Posterior cingulate gyrus (tissue), 11 donors: ENCODE measurements around the gene HEATR1.
A peak's percentile ranks its signal among the peaks of the same experiment; 100 is the strongest.
"Not testable (repeated sequence)": the region's sequence is repeated elsewhere in the genome, so short reads cannot be mapped to it uniquely, and the experiment has no call there.

Source experiments
- DNase-seq, 10 donors: peaks; one replicate each; pipeline versions ENCODE4 v3.0.0 to v3.0.0-alpha.2; 2020 to 2021; ENCODE audit warnings: mixed read lengths in 3 of 10
- intact Hi-C: fragments of 100-400 bp; cut with DNase I; formaldehyde crosslinking; loops from one replicate; pipeline ENCODE4 v1.15.1; 2023

The HEATR1 gene

GRCh38 chr1:236590553-236591150, 13.7 kb downstream of the HEATR1 start:
- DNase-seq, result no peak
- intact Hi-C loops, result no loop called here

DNA sequence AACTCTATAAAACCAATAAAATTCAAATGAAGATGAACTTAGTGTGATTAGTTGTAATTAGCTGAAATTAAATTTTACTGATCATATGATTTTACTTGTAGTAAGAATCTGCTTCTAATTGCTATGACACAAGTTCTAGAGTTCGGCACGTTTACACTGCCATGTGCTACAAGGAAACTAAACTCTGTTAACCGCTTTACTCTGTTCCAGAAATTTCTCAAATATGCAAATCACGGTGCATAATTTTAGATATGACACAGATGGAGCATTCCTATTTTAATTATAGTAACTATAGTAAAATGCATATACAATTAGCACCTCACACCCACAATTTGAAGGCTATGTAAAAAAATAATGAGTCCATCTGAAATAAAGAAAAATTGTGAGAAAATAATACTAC, 14.8 kb downstream of the HEATR1 start:
- intact Hi-C loops, result no loop called here
- no peak for DNase-seq

GRCh38 chr1:236581528-236581927, 22.8 kb downstream of the HEATR1 start:
- DNase-seq, result no peak
- intact Hi-C loops, result no loop called here

DNA sequence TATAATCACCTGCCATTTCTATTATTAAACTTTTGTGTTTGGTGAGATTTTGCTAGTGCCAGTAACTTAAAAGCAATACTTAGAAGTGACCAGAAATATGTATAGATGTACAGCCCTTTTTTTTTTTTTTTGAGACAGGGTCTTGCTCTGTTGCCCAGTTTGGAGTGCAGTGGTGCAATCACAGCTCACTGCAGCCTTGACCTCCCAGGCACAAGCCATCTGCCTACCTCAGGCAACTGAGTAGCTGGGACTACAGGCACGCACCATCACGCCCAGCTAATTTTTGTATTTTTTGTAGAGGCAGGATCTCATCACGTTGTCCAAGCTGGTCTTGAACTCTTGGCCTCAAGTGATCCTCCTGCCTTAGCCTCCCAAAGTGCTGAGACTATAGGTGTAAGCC, 23.9 kb downstream of the HEATR1 start:
- intact Hi-C loops, DNase-seq: not testable (repeated sequence)

DNA sequence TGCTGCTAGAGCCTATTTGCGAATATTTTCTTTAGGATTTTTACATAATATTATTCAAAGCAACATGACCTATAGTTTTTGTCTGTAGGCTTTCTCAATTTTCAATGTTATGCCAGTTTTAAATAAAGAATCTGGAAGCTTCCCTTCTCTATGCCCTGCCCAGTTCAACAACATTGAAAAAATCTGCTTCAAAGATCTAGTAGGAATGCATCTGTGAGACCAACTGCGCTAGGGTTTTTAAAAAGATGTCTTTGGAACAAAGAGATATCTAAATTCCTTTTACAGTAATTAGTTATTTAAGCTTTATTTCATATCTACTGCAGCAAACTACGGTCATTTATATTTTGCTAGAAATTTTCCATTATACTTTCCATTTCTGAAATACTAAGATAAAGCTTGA, 25.7 kb downstream of the HEATR1 start:
- intact Hi-C loops, result no loop called here
- DNase-seq, result no peak

- DNase-seq, intact Hi-C loops: not testable (repeated sequence)
Measured at GRCh38 chr1:236577041-236577440, 27.3 kb downstream of the HEATR1 start.

GRCh38 chr1:236576004-236576403, 28.3 kb downstream of the HEATR1 start:
- intact Hi-C loops, result no loop called here
- DNase-seq, result no peak

DNA sequence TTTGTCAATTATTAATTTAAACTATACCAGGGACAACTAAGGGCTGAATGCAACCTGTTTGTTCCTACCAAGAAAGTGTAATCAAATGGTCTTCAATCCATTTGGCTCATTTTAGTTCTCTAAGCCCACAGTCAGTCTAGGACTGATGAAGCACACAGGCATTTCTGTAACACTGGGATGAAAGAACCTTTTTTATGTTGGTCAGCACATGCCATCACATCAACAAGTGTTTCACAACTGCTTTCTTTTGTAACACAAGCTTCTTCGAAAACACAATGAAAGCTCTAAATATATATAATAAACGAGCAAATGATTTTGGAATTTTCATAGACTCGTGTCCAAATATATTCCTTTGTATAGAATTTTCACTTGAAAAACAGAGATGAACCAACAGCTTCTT, 28.8 kb downstream of the HEATR1 start:
- intact Hi-C loops, result no loop called here
- DNase-seq, result no peak

- no peak for DNase-seq
- intact Hi-C loops, result no loop called here
Measured at GRCh38 chr1:236568285-236568894, 35.9 kb downstream of the HEATR1 start.

DNA sequence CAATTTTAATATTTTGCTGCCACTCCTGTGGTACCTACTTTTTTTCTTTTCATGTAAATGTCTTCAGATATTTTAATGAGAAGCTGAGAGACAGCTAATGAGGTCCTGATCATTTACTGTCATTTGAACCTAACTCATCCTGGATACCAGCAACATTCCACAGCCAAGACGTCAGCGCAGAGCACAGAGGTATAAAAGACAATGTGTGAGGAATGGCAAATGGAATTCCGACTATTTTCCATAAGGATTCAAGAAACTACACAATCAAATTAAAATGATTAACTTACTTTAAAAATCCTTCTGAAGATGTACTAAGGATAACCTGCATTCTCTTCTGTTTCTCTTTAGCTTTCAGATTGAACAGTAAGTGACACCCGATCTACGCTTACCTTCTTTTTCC, 38.8 kb downstream of the HEATR1 start:
- intact Hi-C loops, result no loop called here
- DNase-seq, result no peak

DNA sequence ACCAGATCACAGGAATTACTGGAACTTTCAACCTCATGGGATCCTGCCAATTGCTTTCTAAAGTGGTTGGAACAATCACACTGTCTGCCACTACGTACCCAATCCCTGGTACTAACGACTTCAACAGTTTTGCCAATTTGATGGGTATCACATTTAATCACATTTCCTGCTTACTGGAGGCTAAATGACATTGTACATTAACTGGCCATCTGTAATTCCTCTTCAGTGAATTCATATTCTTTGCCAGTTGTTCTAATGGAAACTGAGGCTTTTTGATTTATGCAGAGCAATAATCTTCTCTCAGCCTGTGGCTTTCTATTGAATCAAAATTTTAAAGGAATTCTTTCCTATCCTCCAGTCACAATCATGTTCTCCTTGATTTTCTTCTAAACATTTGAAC, 42.3 kb downstream of the HEATR1 start:
- no peak for DNase-seq

GRCh38 chr1:236560213-236560771, 44.0 kb downstream of the HEATR1 start:
- intact Hi-C loops, result no loop called here
- no peak for DNase-seq

More for the DNA sequence above, 42.3 kb downstream of the HEATR1 start:
- intact Hi-C loops, result no loop called here

- no peak for DNase-seq
- intact Hi-C loops, result no loop called here
Measured at GRCh38 chr1:236558846-236559245, 45.5 kb downstream of the HEATR1 start.

DNA sequence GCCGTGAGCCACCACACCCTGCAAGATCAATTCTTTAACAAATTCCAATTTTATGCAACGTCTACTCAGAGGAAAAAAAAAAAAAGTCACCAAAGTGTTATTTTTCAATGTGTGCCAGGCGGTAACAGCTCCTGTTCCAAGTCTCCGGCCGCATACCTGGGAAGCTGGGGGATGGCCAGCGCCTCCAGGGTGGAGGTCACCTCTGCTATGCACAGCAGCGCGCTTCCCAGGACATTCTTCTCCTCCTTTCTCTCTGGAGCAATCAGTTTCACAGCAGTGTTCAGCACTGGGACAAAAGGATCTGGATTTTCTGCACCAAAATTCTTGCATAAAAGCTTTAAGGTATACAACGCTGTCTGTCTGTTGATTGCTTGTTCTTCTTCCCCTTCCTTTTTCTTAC, 46.2 kb downstream of the HEATR1 start:
- intact Hi-C loops, result no loop called here
- peak in 1 of 10 donors; percentile 57 for DNase-seq

DNA sequence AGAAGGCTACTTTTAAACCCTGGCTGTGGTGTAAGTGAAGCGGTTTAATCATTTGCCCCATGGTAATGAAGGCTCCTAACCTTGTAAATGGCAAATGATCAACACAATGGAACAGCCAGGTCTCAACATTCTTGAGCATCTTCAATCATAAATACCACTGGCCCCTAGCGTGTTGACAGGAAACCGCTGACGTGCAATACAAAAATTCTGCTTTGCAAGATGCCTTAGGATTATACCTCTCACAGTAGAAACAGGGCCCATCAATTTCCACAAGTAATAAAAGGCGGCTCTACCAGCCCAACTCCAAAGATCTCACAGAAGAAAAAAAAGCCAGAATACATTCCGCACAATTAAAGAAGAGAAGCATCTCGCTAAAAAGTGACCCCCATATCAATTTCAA, 47.7 kb downstream of the HEATR1 start:
- intact Hi-C loops, result no loop called here
- DNase-seq, result no peak

GRCh38 chr1:236553370-236553769, 50.9 kb downstream of the HEATR1 start:
- intact Hi-C loops, result no loop called here

GRCh38 chr1:236552901-236553300, 51.4 kb downstream of the HEATR1 start:
- intact Hi-C loops, result no loop called here
- DNase-seq, result no peak

More at GRCh38 chr1:236553370-236553769, 50.9 kb downstream of the HEATR1 start:
- no peak for DNase-seq

DNA sequence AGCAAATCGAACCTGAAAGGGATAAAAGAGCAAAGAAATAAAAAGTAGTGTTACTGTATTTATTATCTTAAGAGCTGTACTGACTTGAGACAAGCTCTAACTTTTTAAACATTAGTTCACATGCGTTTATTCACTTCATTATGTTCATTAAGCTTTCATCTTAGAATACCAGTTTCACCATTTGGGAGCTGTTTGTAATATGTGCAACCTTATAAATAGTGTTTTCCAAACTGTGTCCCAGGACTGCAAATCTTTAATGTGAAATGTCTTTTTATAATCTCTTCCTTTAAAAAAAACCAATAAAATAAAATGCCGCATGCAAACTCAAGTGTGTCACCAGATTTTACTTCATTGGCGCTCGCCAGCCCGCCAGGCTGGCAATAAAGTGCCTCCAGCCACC, 52.2 kb downstream of the HEATR1 start:
- intact Hi-C loops, result no loop called here
- DNase-seq, result peak in 1 of 10 donors; percentile 83

- intact Hi-C loops, result no loop called here
- DNase-seq, result no peak
Measured at GRCh38 chr1:236550961-236551851, 53.1 kb downstream of the HEATR1 start.

DNA sequence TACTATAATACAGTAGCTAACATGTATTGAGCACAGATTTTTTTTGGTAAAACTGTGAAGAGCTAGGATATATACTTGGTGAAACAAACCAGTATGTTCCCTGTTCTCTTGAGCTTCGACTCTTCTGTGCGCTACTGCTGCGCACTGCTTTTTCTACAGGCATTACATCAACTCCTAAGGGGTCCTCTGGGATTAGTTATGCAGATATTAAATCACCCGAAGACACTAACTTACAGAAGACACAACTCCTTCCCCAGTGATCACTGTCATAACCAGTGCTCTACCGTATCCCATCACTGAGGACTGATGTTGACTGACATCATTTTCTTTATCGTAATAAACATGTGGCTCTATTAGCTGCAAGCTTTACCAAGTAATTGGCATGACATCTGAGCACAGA, 55.9 kb downstream of the HEATR1 start:
- intact Hi-C loops, result no loop called here
- DNase-seq, result no peak

DNA sequence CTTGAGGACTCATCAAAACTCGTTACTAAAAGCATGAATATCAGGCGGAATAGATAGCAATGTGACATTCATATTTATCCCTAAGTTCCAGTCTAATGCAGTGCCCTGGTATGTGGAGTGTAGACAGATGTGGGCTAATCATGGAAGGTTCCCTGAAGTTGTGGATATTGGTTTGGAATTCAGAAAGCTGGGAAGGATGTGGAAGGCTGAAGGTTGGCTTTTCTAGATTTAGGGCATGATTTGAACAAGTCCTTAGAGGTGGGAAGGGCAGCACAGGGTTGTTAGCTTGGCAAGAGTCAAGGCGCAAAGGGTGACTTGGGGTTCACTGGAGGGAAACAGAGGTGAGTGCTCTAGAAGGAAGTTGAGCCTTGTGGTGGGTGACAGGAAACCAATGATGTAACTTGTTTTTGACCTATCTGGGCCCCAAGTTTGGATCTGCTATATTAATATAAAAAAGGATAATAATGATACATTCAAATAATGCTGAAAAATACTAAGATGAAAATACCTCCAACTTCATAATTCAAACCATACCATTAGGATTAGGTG, 58.6 kb downstream of the HEATR1 start:
- intact Hi-C loops, result no loop called here
- DNase-seq, result no peak
